ENCODE data around the gene NFE2L3.

DNA sequence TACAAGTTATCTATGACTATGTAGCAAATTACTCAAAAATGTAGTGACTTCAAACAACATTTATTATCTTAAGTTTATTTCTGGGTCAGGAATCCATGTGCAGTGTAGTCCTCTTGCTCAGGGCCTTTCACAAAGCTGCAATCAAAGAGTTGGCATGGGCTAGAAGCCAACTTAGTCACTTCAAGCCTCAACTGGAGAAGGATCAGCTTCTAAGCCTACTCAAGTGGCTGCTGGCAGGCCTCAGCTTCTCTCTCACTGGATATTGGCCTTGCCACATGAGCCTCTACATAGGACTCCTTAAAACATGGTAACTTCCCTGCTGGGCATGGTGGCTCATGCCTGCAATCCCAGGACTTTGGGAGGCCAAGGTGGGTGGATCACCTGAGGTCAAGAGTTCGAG, 5.0 kb upstream of the NFE2L3 start:
- TF ChIP-seq CTCF (IDR thresholded peaks at IDR 0.05) (no peak), EZH2 (IDR thresholded peaks at IDR 0.05; ENCODE audit: borderline replicate concordance, insufficient read depth, low read depth, low read length, poor library complexity, severe bottlenecking) (no peak)
